ENCODE data around the gene SIDT2.

The SIDT2 gene

DNA sequence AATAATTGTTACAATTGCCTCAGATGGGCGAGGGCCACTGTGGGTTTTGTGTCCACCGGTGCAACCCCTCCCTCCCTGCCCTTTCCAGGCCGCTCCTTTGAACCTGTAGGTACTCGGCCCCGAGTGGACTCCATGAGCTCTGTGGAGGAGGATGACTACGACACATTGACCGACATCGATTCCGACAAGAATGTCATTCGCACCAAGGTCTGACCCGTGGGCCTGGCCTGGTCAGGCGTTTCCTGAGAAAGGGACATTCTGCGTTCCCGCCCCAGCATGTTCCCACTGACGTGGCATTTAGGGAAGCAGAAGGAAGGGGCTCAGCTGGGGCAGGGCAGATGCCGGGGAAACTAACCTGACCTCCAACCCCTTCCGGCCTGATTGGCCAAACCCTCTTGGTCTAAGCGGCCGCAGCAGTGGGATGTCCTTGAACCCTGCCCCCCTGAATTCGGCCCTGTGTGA, 10.1 kb downstream of the SIDT2 start:
- Histone ChIP-seq H3K9me3 (ENCODE audit: control insufficient read depth in 2 of 2, low read length in 2 of 2) (no peaks in the 10 kb centered on the region), H3K36me3 (ENCODE audit: control insufficient read depth in 2 of 2, insufficient read depth in 2 of 2, low read length in 2 of 2) (peaks cover 57 to 69% of the 10 kb centered on the region in 2 donors), H3K9ac (ENCODE audit: low read depth in 1 of 2, low read length in 2 of 2) (no peak overlapping the region), H3K27ac (ENCODE audit: low read depth in 2 of 2, low read length in 2 of 2) (no peak overlapping the region), H3K4me1 (ENCODE audit: control insufficient read depth in 2 of 2, insufficient read depth in 2 of 2, low read length in 2 of 2) (peaks cover 20 to 26% of the 10 kb centered on the region in 2 donors), H3K4me3 (ENCODE audit: low read length in 2 of 2) (no peak overlapping the region), H3K27me3 (ENCODE audit: control insufficient read depth in 2 of 2, insufficient read depth in 2 of 2, low read length in 2 of 2) (no peaks in the 10 kb centered on the region)

DNA sequence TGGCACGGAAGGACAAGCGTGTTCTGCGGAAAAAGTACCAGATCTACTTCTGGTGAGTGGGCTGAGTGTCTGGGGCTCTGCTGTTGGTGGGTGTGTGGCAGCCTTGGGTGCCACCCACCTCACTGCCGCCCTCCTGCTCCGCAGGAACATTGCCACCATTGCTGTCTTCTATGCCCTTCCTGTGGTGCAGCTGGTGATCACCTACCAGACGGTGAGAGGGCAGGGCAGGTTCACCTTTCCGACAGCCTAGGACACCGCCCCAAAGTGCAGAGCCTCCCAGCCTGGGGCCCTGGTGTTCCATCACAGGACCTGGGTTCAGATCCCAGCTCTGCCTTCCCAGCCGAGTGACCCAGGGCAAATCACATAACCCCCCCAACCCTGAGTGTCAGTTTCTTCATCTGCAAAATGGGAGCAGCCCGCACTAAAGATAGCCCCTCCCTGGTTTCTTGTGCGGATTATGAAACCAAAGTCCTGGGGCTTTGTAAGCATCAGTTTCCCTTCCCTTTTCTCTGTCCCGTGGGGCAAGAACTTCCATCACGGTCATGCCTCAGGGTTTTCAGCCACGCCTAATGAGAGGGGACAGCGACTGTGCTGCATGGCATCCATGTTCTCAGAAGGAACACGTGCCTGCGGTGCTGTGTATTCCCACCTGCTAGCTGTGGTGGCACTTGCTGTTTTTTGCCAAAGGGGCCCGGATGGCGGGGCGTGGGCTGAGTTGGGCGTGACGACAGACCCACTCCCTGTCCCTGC, 10.8 kb downstream of the SIDT2 start:
- Histone ChIP-seq H3K4me1 (ENCODE audit: control insufficient read depth in 2 of 2, insufficient read depth in 2 of 2, low read length in 2 of 2) (peaks cover 17 to 27% of the 10 kb centered on the region in 2 donors), H3K36me3 (ENCODE audit: control insufficient read depth in 2 of 2, insufficient read depth in 2 of 2, low read length in 2 of 2) (peaks cover 59 to 67% of the 10 kb centered on the region in 2 donors), H3K27me3 (ENCODE audit: control insufficient read depth in 2 of 2, insufficient read depth in 2 of 2, low read length in 2 of 2) (no peaks in the 10 kb centered on the region), H3K9me3 (ENCODE audit: control insufficient read depth in 2 of 2, low read length in 2 of 2) (no peaks in the 10 kb centered on the region), H3K27ac (ENCODE audit: low read depth in 2 of 2, low read length in 2 of 2) (peak overlapping the region; percentile 30 to 48), H3K9ac (ENCODE audit: low read depth in 1 of 2, low read length in 2 of 2) (no peak overlapping the region), H3K4me3 (ENCODE audit: low read length in 2 of 2) (no peak overlapping the region)

DNA sequence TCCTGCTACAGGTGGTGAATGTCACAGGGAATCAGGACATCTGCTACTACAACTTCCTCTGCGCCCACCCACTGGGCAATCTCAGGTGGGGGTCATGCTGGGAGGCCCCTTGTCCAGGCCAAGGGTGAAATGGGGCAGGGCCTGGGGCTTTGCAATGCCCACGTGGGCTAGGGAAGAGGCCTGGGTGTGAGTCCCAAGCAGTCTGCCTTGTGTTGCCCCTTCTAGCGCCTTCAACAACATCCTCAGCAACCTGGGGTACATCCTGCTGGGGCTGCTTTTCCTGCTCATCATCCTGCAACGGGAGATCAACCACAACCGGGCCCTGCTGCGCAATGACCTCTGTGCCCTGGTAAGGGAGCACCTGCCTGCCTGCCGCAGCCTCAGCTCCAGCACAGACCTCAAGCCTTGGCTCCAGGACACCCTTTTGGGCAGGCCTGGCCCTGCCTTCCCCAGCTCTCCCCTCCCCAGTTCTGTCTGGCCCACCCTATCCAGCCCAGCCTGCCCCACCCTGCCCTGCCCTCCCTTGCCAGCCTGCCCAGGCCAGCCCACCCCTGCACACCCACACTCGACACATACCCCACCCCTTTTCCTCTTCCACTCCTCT, 11.5 kb downstream of the SIDT2 start:
- Histone ChIP-seq H3K27ac (ENCODE audit: low read depth in 2 of 2, low read length in 2 of 2) (peak overlapping the region in 1 of 2 donors; percentile 30), H3K4me1 (ENCODE audit: control insufficient read depth in 2 of 2, insufficient read depth in 2 of 2, low read length in 2 of 2) (peaks cover 18 to 32% of the 10 kb centered on the region in 2 donors), H3K9me3 (ENCODE audit: control insufficient read depth in 2 of 2, low read length in 2 of 2) (no peaks in the 10 kb centered on the region), H3K4me3 (ENCODE audit: low read length in 2 of 2) (no peak overlapping the region), H3K9ac (ENCODE audit: low read depth in 1 of 2, low read length in 2 of 2) (no peak overlapping the region), H3K27me3 (ENCODE audit: control insufficient read depth in 2 of 2, insufficient read depth in 2 of 2, low read length in 2 of 2) (no peaks in the 10 kb centered on the region), H3K36me3 (ENCODE audit: control insufficient read depth in 2 of 2, insufficient read depth in 2 of 2, low read length in 2 of 2) (peaks cover 59 to 67% of the 10 kb centered on the region in 2 donors)

DNA sequence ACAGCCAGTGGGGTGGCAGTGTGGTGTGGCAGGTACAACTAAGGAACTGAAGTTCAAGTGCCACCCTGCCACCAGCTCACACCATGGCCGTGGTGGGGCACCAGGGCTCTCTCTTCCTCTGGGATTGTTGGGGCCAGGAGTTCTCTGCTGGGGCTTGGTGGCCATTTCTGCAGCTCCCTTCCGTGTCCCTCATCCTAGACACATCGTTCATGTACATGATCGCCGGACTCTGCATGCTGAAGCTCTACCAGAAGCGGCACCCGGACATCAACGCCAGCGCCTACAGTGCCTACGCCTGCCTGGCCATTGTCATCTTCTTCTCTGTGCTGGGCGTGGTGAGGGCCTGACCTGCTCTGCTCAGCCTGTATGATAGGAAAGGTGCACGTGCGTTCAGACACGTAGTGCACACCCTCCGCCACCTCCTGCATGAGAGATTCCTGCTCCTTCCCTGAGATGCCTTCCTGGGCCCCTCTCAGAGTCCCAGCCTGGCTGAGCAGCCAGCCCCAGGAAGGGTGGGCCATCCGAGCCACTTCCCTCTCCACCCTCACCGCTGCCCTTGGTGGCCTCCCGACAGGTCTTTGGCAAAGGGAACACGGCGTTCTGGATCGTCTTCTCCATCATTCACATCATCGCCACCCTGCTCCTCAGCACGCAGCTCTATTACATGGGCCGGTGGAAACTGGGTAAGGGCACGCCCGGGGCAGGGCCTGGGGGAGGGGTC, 13.3 kb downstream of the SIDT2 start:
- H3K27me3 ChIP-seq (ENCODE audit: control insufficient read depth in 2 of 2, insufficient read depth in 2 of 2, low read length in 2 of 2), result no peaks in the 10 kb centered on the region
- H3K36me3 ChIP-seq (ENCODE audit: control insufficient read depth in 2 of 2, insufficient read depth in 2 of 2, low read length in 2 of 2), result peaks cover 64 to 73% of the 10 kb centered on the region in 2 donors
- no peak overlapping the region for H3K4me3 ChIP-seq (ENCODE audit: low read length in 2 of 2)
- H3K4me1 ChIP-seq (ENCODE audit: control insufficient read depth in 2 of 2, insufficient read depth in 2 of 2, low read length in 2 of 2), result peaks cover 13 to 25% of the 10 kb centered on the region in 2 donors
- H3K9ac ChIP-seq (ENCODE audit: low read depth in 1 of 2, low read length in 2 of 2), result no peak overlapping the region
- no peak overlapping the region for H3K27ac ChIP-seq (ENCODE audit: low read depth in 2 of 2, low read length in 2 of 2)
- no peaks in the 10 kb centered on the region for H3K9me3 ChIP-seq (ENCODE audit: control insufficient read depth in 2 of 2, low read length in 2 of 2)

DNA sequence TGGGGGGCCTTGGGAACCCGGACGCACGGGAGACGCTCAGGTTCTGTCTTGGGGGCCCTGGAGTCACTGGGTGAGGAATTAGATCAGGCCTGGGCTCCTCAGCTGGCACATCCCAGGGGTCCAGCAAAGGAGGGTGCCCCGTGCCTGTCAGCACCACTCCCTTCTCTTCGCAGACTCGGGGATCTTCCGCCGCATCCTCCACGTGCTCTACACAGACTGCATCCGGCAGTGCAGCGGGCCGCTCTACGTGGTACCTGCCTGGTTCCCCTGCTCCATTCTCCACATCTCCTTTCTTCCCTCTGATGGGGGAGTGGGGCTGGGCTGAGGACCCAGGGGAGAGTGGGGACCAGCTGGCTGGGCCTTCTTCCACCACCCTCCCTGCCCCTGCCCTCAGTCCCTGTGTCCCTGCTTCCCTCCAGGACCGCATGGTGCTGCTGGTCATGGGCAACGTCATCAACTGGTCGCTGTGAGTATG, 13.9 kb downstream of the SIDT2 start:
- Histone ChIP-seq H3K36me3 (ENCODE audit: control insufficient read depth in 2 of 2, insufficient read depth in 2 of 2, low read length in 2 of 2) (peaks cover 59 to 67% of the 10 kb centered on the region in 2 donors), H3K4me3 (ENCODE audit: low read length in 2 of 2) (no peak overlapping the region), H3K4me1 (ENCODE audit: control insufficient read depth in 2 of 2, insufficient read depth in 2 of 2, low read length in 2 of 2) (peaks cover 13 to 25% of the 10 kb centered on the region in 2 donors), H3K9me3 (ENCODE audit: control insufficient read depth in 2 of 2, low read length in 2 of 2) (no peaks in the 10 kb centered on the region), H3K27me3 (ENCODE audit: control insufficient read depth in 2 of 2, insufficient read depth in 2 of 2, low read length in 2 of 2) (no peaks in the 10 kb centered on the region), H3K9ac (ENCODE audit: low read depth in 1 of 2, low read length in 2 of 2) (no peak overlapping the region), H3K27ac (ENCODE audit: low read depth in 2 of 2, low read length in 2 of 2) (no peak overlapping the region)

DNA sequence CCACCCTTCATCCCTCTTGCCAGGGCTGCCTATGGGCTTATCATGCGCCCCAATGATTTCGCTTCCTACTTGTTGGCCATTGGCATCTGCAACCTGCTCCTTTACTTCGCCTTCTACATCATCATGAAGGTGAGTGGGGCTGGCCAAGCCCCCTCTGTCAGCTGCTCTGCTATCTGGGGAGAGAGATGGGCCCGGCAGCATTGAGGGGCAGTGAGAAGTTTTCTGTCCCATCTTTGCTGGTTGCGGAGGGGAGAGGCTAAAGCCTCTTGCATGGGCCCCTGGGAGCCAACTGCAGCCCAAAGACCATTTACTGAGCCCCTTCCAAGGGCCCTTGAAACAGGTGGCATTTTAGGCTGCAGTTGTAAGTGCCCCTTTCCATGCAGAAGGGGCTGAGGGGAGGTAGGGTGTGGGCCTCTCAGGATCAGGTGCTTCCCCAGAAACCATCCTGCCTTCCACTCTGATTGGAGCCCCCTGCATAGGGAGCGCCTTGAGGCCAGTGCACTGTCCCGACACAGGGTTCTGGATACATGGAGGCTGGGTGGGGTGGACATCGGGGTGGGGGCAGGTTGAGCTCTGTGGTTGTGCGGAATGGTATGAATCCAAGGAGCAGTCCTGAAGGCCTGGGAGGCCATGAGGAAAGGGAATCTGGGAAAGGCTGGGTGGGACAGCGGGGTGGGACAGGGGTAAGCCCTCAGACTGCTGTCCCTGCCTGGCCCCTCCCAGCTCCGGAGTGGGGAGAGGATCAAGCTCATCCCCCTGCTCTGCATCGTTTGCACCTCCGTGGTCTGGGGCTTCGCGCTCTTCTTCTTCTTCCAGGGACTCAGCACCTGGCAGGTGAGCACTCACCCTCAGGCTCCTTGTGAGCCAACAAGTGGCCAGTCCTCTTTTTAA, 14.8 kb downstream of the SIDT2 start:
- peaks cover 17 to 34% of the 10 kb centered on the region in 2 donors for H3K4me1 ChIP-seq (ENCODE audit: control insufficient read depth in 2 of 2, insufficient read depth in 2 of 2, low read length in 2 of 2)

GRCh38 chr11:117194267-117194666, 15.7 kb downstream of the SIDT2 start:
- H3K27me3 ChIP-seq (ENCODE audit: control insufficient read depth in 2 of 2, insufficient read depth in 2 of 2, low read length in 2 of 2), result no peaks in the 10 kb centered on the region
- H3K9ac ChIP-seq (ENCODE audit: low read depth in 1 of 2, low read length in 2 of 2), result no peak overlapping the region
- peaks cover 17 to 35% of the 10 kb centered on the region in 2 donors for H3K4me1 ChIP-seq (ENCODE audit: control insufficient read depth in 2 of 2, insufficient read depth in 2 of 2, low read length in 2 of 2)
- peaks cover 42 to 50% of the 10 kb centered on the region in 2 donors for H3K36me3 ChIP-seq (ENCODE audit: control insufficient read depth in 2 of 2, insufficient read depth in 2 of 2, low read length in 2 of 2)
- no peak overlapping the region for H3K4me3 ChIP-seq (ENCODE audit: low read length in 2 of 2)
- no peaks in the 10 kb centered on the region for H3K9me3 ChIP-seq (ENCODE audit: control insufficient read depth in 2 of 2, low read length in 2 of 2)
- no peak overlapping the region for H3K27ac ChIP-seq (ENCODE audit: low read depth in 2 of 2, low read length in 2 of 2)

More for the DNA sequence above, 14.8 kb downstream of the SIDT2 start:
- Histone ChIP-seq H3K36me3 (ENCODE audit: control insufficient read depth in 2 of 2, insufficient read depth in 2 of 2, low read length in 2 of 2) (peaks cover 50 to 58% of the 10 kb centered on the region in 2 donors), H3K9ac (ENCODE audit: low read depth in 1 of 2, low read length in 2 of 2) (no peak overlapping the region), H3K4me3 (ENCODE audit: low read length in 2 of 2) (no peak overlapping the region), H3K27me3 (ENCODE audit: control insufficient read depth in 2 of 2, insufficient read depth in 2 of 2, low read length in 2 of 2) (no peaks in the 10 kb centered on the region), H3K9me3 (ENCODE audit: control insufficient read depth in 2 of 2, low read length in 2 of 2) (no peaks in the 10 kb centered on the region), H3K27ac (ENCODE audit: low read depth in 2 of 2, low read length in 2 of 2) (no peak overlapping the region)

GRCh38 chr11:117195258-117195657, 16.7 kb downstream of the SIDT2 start:
- Histone ChIP-seq H3K4me3 (ENCODE audit: low read length in 2 of 2) (peak overlapping the region in 1 of 2 donors; percentile 13), H3K36me3 (ENCODE audit: control insufficient read depth in 2 of 2, insufficient read depth in 2 of 2, low read length in 2 of 2) (peaks cover 33 to 41% of the 10 kb centered on the region in 2 donors), H3K9ac (ENCODE audit: low read depth in 1 of 2, low read length in 2 of 2) (no peak overlapping the region), H3K27me3 (ENCODE audit: control insufficient read depth in 2 of 2, insufficient read depth in 2 of 2, low read length in 2 of 2) (no peaks in the 10 kb centered on the region), H3K9me3 (ENCODE audit: control insufficient read depth in 2 of 2, low read length in 2 of 2) (no peaks in the 10 kb centered on the region), H3K4me1 (ENCODE audit: control insufficient read depth in 2 of 2, insufficient read depth in 2 of 2, low read length in 2 of 2) (peaks cover 11 to 34% of the 10 kb centered on the region in 2 donors), H3K27ac (ENCODE audit: low read depth in 2 of 2, low read length in 2 of 2) (peak overlapping the region; percentile 54 to 57)

- H3K4me1 ChIP-seq (ENCODE audit: control insufficient read depth in 2 of 2, insufficient read depth in 2 of 2, low read length in 2 of 2), result peaks cover 11 to 34% of the 10 kb centered on the region in 2 donors
Measured at GRCh38 chr11:117195761-117196160, 17.2 kb downstream of the SIDT2 start.

More at GRCh38 chr11:117195761-117196160, 17.2 kb downstream of the SIDT2 start:
- Histone ChIP-seq H3K36me3 (ENCODE audit: control insufficient read depth in 2 of 2, insufficient read depth in 2 of 2, low read length in 2 of 2) (peaks cover 28 to 36% of the 10 kb centered on the region in 2 donors), H3K9ac (ENCODE audit: low read depth in 1 of 2, low read length in 2 of 2) (no peak overlapping the region), H3K27ac (ENCODE audit: low read depth in 2 of 2, low read length in 2 of 2) (peak overlapping the region; percentile 54 to 57), H3K4me3 (ENCODE audit: low read length in 2 of 2) (no peak overlapping the region), H3K27me3 (ENCODE audit: control insufficient read depth in 2 of 2, insufficient read depth in 2 of 2, low read length in 2 of 2) (no peaks in the 10 kb centered on the region), H3K9me3 (ENCODE audit: control insufficient read depth in 2 of 2, low read length in 2 of 2) (no peaks in the 10 kb centered on the region)
